ENCODE data around the gene SNORC.

DNA sequence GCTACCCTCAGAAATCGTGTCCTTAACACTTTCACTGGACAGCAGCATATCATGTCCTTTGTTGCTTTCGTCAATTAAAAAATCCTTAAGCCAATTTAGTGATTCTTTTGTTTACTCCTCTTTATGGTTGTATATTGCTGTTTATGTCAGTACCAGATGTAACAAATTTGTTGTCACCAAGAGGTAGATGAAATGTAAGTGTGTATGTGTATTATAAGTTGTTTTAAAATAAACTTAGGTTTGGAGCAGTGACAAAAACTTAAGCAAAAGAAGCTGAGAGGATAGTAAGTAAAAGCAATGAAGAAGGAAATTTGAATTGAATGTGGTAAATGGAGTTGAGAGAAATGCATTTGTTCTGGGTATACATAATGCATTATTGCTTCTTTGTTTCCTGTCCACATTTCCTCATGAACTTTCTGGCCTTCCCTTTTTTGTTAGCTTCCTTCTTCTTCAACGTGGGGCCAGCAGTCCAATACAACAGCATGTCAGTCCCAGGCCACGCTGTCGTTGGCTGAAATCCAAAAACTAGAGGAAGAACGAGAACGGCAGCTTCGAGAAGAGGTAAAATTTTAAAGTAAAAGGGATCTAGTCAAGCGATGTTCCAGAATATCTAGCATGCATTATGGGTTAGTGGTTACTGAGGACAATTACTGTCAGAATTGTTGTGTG, 30.5 kb upstream of the SNORC start:
- TF ChIP-seq SMC3 (conservative IDR thresholded peaks at IDR 0.05; ENCODE audit: poor library complexity) (no peak), EP300 (conservative IDR thresholded peaks at IDR 0.05; ENCODE audit: poor library complexity, severe bottlenecking) (no peak), POLR2AphosphoS5 (IDR thresholded peaks at IDR 0.05) (no peak), EZH2 (IDR thresholded peaks at IDR 0.05; ENCODE audit: borderline replicate concordance, insufficient read depth, low read length, poor library complexity, severe bottlenecking) (no peak), MXI1 (conservative IDR thresholded peaks at IDR 0.05; ENCODE audit: poor library complexity, severe bottlenecking) (no peak)
- TF ChIP-seq, protein P1, sequence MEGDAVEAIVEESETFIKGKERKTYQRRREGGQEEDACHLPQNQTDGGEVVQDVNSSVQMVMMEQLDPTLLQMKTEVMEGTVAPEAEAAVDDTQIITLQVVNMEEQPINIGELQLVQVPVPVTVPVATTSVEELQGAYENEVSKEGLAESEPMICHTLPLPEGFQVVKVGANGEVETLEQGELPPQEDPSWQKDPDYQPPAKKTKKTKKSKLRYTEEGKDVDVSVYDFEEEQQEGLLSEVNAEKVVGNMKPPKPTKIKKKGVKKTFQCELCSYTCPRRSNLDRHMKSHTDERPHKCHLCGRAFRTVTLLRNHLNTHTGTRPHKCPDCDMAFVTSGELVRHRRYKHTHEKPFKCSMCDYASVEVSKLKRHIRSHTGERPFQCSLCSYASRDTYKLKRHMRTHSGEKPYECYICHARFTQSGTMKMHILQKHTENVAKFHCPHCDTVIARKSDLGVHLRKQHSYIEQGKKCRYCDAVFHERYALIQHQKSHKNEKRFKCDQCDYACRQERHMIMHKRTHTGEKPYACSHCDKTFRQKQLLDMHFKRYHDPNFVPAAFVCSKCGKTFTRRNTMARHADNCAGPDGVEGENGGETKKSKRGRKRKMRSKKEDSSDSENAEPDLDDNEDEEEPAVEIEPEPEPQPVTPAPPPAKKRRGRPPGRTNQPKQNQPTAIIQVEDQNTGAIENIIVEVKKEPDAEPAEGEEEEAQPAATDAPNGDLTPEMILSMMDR (IDR thresholded peaks at IDR 0.05; ENCODE audit: poor library complexity, severe bottlenecking) = no peak

Data from neural cell (in vitro differentiated cells).